RWPE1 (cell line): ENCODE results near the gene MRPL52.

Experiments
- CTCF ChIA-PET: fragments of 350-600 bp; sonication (Branson Sonifier 250); formaldehyde crosslinking; extraction: SDS; loops from one replicate; lab custom pipeline; 2021; lab: Yijun Ruan, JAX
- POLR2A ChIA-PET: fragments of 400-600 bp; formaldehyde crosslinking; extraction: SDS; loops from one replicate; lab custom pipeline; 2020; ENCODE audit warnings: antibody characterized with exemption; ENCODE audit not compliant: low non-redundant PET; lab: Yijun Ruan, JAX
- DNase-seq: peaks from one replicate; pipeline ENCODE4 v3.0.0; 2012; ENCODE audit warnings: low spot score
- H3K27ac ChIP-seq: fragments of 450-650 bp; 2 replicates; pipeline ENCODE4 v1.5.1; 2017
- CTCF ChIP-seq: fragments of 450-650 bp; conservative IDR thresholded peaks from 2 replicates; pipeline ENCODE4 v1.5.1; 2017; ENCODE audit warnings: low read depth, mild to moderate bottlenecking

Gene MRPL52

GRCh38 chr14:22837750-22838538, 8.3 kb downstream of the MRPL52 start:
- POLR2A ChIA-PET: interaction anchor here (0.6 to 2.6 kb wide), 5 partner anchors 10 to 73 kb away, joined by 4 to 19 read pairs (median 6); partner anchors contain the start of gene OXA1L
- CTCF ChIA-PET: interaction anchor here (0.6 to 2.9 kb wide), 5 partner anchors 15 to 125 kb away, joined by 3 to 18 read pairs (median 8); no protein-coding TSS in a partner anchor
- H3K27ac ChIP-seq: peak overlapping the region; percentile 99
- peak; percentile 69 for DNase-seq
- no peak for TF ChIP-seq CTCF

- POLR2A ChIA-PET: interaction anchor here (0.6 to 2.6 kb wide), 6 partner anchors 8 to 143 kb away, joined by 3 to 19 read pairs (median 6); no protein-coding TSS in a partner anchor
- CTCF ChIA-PET: interaction anchor here (0.5 to 2.9 kb wide), 6 partner anchors 12 to 126 kb away, joined by 3 to 18 read pairs (median 6); no protein-coding TSS in a partner anchor
- peak overlapping the region; percentile 99 for H3K27ac ChIP-seq
- TF ChIP-seq CTCF: no peak
- no peak for DNase-seq
Measured at GRCh38 chr14:22838631-22839041, 8.9 kb downstream of the MRPL52 start.

- POLR2A ChIA-PET: interaction anchor here (0.6 to 2.6 kb wide), 6 partner anchors 9 to 142 kb away, joined by 3 to 19 read pairs (median 5); no protein-coding TSS in a partner anchor
- H3K27ac ChIP-seq: peak overlapping the region; percentile 99
- no peak for TF ChIP-seq CTCF
- CTCF ChIA-PET: interaction anchor here (0.5 to 2.9 kb wide), 5 partner anchors 13 to 34 kb away, joined by 3 to 18 read pairs (median 3); no protein-coding TSS in a partner anchor
- peak; percentile 85 for DNase-seq
Measured at GRCh38 chr14:22839159-22839779, 9.6 kb downstream of the MRPL52 start.

GRCh38 chr14:22841311-22841710, 11.6 kb downstream of the MRPL52 start:
- H3K27ac ChIP-seq: peak overlapping the region; percentile 99
- no peak for DNase-seq
- CTCF ChIA-PET: interaction anchor here (1.0 kb wide), 1 partner anchor 284 kb away, joined by 4 read pairs; no protein-coding TSS in a partner anchor
- no peak for TF ChIP-seq CTCF
- POLR2A ChIA-PET: no interaction called here

GRCh38 chr14:22841769-22842168, 12.1 kb downstream of the MRPL52 start:
- ChIA-PET POLR2A (no interaction called here), CTCF (no interaction called here)
- no peak for DNase-seq
- TF ChIP-seq CTCF: no peak
- peak overlapping the region; percentile 99 for H3K27ac ChIP-seq
